Glomerular visceral epithelial cell (primary cell): ENCODE results near the gene PF4V1.
A peak's percentile ranks its signal among the peaks of the same experiment; 100 is the strongest.
"Not testable (repeated sequence)": the region's sequence is repeated elsewhere in the genome, so short reads cannot be mapped to it uniquely, and the experiment has no call there.

ENCODE experiments used
- DNase-seq: peaks from one replicate; pipeline ENCODE4 v3.0.0-alpha.2; 2016; ENCODE audit errors: extremely low spot score

Gene PF4V1

DNA sequence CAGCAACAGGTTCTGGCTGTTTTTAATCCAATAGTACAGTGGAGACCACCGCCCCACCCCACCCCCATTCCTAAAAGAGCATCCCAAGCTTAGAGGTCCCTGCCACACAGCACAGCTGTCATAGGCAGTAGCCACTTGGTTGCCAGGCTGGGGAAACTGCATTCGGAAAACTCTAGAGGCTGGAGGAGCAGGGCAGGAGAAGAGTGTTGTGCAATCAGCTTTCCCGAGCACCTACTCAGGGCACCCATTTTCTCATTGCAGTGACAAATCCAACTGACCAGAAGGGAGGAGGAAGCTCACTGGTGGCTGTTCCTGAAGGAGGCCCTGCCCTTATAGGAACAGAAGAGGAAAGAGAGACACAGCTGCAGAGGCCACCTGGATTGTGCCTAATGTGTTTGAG is 17.2 kb downstream of the PF4V1 start:
- peak; percentile 63 for DNase-seq

GRCh38 chr4:73870768-73871167 is 17.7 kb downstream of the PF4V1 start:
- peak; percentile 38 for DNase-seq

- peak; percentile 62 for DNase-seq
Observed at GRCh38 chr4:73871511-73872310, 18.6 kb downstream of the PF4V1 start.

DNA sequence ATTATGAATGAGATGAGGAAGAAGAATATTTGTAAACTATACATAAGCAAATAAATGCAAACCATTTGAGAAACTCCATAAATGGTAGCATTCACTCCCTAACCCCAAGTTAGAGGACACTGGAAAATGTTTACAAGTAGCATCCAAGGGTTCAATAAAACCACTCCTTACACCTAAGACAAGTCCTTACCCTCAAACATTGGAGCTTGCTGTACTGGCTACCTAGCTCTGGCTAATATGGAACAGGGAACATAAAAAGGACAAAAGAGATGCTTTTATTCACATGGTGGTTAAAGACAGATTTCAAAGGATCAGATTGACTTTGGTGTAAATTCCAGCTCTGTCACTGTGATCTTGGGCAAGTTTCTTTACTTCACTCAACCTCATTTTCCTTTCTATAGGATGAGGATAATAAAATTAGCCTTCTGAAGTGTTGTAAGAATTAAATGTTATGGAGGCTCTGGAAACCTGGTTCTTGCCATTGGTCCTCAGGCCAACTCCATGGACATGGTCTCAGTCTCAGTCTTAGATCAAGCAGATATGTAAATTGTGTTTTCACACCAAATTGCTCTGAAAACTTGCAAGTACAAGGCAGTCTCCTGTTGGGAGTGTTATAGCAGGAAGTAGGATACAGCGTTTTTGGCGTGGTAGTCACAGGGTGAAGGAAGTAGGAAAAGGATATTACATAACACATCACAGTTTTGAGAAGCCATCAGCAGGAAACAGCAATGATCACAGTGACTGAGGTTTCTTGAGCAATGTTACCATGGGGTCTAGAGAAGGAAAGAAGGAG is 19.4 kb downstream of the PF4V1 start:
- DNase-seq, result peak; percentile 62

DNA sequence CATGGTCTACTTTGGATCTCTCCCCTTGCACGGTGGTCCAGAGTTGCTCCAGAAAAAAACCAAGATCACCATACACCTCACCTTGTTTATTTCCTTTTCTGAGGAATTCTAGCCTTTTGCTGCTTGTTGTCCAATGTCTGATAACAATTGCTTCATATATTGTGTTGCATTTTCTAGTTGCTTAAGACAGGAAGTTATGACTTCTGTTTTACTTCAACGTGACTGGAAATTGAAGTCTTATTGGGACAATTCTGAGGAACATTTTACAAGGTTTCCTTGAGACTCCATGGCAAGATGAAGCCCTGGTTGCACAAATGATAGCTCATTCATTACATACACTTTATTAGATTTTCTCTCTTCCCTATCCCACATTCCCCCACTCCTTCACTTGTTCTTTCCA is 21.3 kb downstream of the PF4V1 start:
- DNase-seq, result no peak

DNA sequence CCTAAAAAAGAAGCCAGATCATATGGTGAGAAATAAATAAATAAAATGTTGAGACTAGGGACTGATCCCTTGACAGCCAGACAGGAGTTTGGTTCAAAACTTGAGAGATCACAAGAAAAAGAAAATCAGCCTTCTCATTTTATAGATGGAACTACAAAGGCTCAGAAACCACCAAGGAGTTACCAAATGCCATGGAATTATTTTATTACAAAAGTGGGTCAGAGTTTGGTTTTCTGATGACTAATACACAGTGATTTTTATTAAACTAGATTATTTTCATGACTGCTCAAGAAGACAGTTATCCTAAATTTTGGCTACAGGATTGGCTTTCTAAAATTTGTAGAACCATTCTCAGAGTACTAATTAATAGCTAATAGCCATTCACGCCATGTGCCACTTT is 22.3 kb downstream of the PF4V1 start:
- no peak for DNase-seq

GRCh38 chr4:73883306-73883705 is 30.2 kb downstream of the PF4V1 start:
- peak; percentile 57 for DNase-seq

DNA sequence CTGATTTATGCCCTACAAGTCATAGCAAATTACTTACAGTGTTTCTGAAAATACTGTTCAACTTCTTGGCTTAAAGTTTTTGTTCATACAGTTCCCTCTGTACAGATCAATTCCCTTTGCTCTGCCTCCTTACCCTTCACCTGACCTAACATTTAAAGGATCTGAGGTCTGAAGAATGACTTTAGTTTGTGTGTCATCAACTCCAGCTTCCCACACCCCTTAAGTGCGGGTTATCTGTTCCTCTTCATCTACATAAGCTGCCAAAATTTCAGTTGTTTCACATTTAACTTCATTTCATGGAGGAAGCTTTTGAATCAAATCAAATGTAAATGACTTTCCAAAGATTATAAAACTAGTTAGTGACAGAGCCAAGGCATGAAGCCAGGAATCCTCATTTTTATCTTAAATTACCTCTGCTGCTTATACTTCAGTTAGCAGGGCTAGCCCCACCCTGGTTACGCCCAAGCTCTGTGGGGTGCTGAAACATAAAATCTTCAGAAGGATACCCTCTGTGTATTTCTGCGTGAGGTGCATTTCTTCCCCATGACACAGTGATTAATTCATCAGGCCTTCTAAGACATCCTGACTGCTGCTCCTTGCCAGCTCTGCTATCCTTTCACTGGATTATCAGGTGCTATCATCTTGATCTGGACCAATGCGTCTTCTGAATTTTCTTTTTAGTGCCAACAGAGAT is 32.6 kb downstream of the PF4V1 start:
- peak; percentile 12 for DNase-seq

GRCh38 chr4:73891326-73891725 is 38.2 kb downstream of the PF4V1 start:
- no peak for DNase-seq

GRCh38 chr4:73891739-73892405 is 38.8 kb downstream of the PF4V1 start:
- DNase-seq, result peak; percentile 64

GRCh38 chr4:73892966-73893365 is 39.9 kb downstream of the PF4V1 start:
- no peak for DNase-seq

DNA sequence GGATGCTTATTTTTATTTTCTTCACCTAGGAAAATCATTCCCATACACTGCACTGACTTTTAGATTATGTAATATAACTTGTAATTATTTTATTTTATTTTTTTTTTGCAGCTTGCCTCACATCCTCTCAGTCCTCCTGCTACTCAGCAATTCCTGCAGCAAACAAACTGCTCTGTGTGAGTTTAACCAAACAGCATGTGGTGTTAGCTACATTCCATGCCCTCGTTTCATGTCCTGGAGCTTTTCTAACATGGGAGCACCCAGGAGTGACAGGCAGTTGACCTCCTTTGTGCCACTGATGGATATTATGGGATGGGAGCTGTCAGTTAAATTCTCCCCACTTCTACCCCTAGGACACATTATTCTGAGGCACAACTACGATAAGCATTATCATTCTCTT is 40.9 kb downstream of the PF4V1 start:
- no peak for DNase-seq

DNA sequence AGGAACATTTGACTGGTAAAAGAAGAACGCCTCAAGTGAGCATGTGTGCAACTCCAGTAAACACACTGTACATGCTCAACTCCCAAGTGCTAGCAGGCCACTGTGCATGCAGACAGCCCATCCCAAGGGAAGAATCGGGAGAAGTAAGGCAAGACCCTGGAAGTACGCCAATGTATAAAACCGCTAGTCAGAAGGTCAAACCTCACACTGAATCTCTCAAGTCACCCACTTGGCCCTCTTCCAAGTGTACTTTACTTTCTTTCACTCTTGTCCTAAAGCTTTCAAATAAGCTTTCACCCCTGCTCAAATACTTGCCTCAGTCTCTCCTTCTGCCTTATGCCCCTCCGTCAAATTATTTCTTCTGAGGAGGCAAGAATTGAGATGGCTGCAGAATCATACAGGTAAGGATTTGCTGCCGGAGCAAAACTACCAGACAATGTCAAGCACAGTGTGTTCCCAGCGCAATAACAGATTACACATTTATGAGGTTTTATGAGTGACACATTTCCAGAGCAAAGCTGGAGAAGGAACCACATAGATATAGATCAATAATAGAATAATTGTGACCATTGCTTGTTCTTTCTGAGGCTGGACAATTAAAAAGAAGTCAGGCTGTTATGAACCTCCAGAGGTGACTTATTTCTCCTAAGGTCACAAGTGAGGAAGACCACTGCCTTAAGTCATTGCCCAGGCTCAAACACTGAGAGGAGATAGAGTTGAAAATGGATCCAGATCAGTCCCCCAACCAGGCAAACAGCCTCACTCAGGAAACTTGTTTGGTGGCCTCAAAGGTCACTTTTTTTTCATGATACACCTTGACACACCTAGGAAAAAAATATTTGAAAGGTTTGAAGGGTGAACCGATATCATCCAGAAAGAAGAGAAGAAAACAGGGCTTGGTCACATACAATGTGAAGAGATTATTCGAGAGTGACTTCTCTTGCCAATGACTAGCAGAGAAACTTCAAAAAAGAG is 42.4 kb downstream of the PF4V1 start:
- peak; percentile 87 for DNase-seq

DNA sequence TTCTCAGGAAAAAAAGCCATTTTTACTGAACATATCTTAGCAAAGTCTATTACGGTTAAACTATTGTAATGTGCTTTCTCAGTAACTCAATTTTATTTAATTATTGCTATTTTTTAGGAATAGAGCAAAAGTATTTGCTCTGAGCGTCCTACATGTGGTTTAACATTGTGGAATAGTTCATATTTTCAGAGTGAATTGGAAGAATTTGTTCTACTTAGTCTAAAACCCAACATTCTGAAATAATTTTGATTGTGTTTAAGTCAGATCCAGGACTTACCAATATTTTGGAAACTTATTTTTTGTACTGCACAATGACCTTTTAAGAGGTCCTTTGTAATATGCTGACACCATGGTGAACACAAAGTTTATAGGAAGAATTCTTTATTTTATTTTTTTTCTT is 43.3 kb downstream of the PF4V1 start:
- DNase-seq, result no peak

- DNase-seq, result peak; percentile 74
Observed at GRCh38 chr4:73897380-73898136, 44.5 kb downstream of the PF4V1 start.

DNA sequence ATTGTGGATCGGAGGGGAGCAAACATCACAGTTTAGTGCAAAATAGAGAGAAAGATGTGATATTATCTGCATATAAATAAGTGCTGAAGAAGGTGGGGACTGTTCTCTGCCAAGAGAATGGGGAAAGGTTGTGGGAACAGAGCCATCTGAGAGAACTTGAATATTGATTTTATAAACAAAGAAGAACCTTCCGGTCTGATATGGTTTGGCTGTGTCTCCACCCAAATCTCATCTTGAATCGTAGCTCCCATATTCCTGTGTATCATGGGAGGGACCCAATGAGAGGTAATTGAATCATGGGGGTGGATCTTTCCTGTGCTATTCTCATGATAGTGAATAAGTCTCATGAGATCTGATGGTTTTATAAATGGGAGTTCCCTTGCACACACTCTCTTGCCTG is 46.2 kb downstream of the PF4V1 start:
- DNase-seq, result not testable (repeated sequence)

DNA sequence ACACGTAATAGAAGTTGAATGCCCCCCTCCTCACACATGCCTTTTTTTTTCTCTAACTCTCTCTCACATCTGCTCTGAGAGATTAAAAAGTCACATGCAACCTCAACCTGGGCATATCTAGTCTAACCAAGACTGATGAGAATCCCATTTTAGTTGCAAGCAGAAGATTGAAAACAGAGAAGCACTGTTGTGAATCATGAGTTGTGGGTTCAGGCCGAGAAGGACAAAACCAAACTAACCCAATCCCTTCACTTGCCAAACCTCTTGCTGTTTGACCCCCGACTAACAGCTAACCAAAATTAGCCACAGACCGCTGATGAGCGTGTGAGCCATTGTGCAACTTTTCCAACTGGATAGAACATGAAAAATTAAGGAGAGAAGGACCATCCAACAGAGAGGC is 47.9 kb downstream of the PF4V1 start:
- DNase-seq, result peak; percentile 55

DNA sequence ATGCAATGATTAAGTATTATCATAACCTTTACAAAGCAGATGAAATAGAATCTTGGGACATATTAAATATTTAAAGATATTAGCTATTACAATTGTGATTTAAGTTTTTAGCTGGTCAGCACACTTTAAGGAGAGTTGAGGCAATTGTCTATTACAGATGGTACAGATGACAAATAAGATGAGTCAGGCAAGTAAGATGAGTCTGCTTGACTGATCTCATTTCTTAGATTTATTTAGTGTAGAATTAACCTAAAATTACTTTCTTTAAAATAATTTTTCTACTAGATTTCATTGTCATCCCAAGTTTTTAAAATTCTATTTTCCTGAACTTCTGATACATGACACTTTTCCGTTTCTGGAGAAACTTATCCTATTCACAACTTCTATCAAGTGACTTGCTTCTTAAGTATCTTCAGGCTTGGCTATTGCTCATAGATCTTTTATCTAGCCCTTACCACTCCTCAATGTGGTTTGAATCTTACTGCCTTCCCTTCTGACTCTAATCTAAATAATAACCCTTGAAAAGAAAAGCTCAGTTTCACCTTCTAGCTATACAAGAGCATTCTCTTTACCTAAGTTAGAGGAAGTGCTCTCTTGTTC is 49.0 kb downstream of the PF4V1 start:
- peak; percentile 30 for DNase-seq

DNA sequence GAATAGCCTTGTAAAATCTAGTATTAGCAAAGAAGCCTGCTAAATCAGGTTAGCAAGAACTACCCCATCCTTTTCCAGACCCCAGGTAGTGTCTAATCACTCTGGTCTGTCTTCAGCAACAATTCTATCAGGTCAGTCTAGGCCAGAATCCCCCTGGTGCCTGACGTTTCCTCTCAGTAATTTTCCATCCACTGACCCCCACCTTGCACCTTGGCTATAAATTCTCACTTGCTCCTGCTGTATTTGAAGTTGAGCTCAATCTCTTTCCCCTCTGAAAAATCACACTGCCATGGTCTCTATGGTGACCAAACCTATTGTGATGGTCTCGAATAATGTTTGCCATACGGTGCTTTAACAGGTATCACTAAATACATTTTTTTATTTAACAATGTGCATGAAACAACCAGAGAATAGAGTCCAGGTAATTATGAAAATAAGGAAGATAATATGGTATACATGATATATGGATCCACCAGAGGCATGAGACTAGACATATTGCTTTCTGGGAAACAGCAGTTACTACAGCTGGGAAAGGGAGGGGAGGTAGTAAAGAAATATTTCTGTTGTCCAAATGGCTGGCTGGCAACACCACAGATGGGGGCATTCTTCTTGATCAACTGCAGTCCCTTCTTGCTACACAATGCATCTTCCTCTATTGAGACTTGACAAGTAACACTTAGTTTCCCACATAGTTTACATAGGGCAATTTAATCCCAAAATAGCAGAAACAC is 49.9 kb downstream of the PF4V1 start:
- no peak for DNase-seq
